GM23338 (cell line): ENCODE measurements around the gene SLC10A3. TPM values are rescaled to one million over a fixed set of nuclear protein-coding genes. Genes with fewer than 3 reads are reported as not detected.

Experiments used
- microRNA-seq: library from miRNA; unstranded; fragments of <30 nt; microRNA quantifications from one replicate; pipeline ENCODE4, GENCODE V29; 2017
- polyA plus RNA-seq: library from polyadenylated mRNA; unstranded; fragments of >200 nt; fragmentation: Nextera tagmentation; extraction: Ambion mirVana; gene quantifications from 2 replicates; pipeline ENCODE4 v1.2.1, GENCODE V29; 2016
- small RNA-seq: library from RNA; depleted of rRNA; stranded (forward); fragments of <200 nt; gene quantifications from one replicate; pipeline ENCODE3, GENCODE V24; 2014; ENCODE audit warnings: low replicate concordance
- total RNA-seq: library from RNA; depleted of rRNA; stranded (reverse); fragments of >200 nt; shearing (Covaris generic); gene quantifications from 2 replicates; pipeline ENCODE4 v1.2.3, GENCODE V29; 2014; rRNA removed

The SLC10A3 gene
- total and polyA plus RNA-seq, 2 experiments from 2014 or later: 7.6 to 17.6 TPM

Small RNAs within 50 kb of the gene (microRNA-seq; reads per million reads assigned to microRNA genes)
- not detected for gene MIR6858

Small RNAs within 50 kb of the gene (small RNA-seq; reads per million reads assigned to genes)
- gene MIR6858 (not detected), gene RN7SL697P (not detected)

Other genes starting within 250 kb of the SLC10A3 start
- gene OPN1MW3, start 233.0 kb downstream of the SLC10A3 start, total RNA-seq: not detected in 2 replicates
- not detected in 2 replicates for gene OPN1MW3, start 233.0 kb downstream of the SLC10A3 start, polyA plus RNA-seq
- not detected in 2 replicates for gene TEX28, start 195.5 kb downstream of the SLC10A3 start, total RNA-seq
- gene TEX28, start 195.5 kb downstream of the SLC10A3 start, polyA plus RNA-seq: not detected in 2 replicates
- not detected in 2 replicates for gene TKTL1, start 194.8 kb downstream of the SLC10A3 start, total RNA-seq
- not detected in 2 replicates for gene TKTL1, start 194.8 kb downstream of the SLC10A3 start, polyA plus RNA-seq
- 1,228 and 1,445 TPM in 2 replicates for gene FLNA, start 116.0 kb downstream of the SLC10A3 start, total RNA-seq
- 579 and 629 TPM in 2 replicates for gene FLNA, start 116.0 kb downstream of the SLC10A3 start, polyA plus RNA-seq
- gene EMD, start 111.3 kb downstream of the SLC10A3 start, total RNA-seq: 76.0 and 78.6 TPM in 2 replicates
- 74.2 and 78.3 TPM in 2 replicates for gene EMD, start 111.3 kb downstream of the SLC10A3 start, polyA plus RNA-seq
- gene RPL10, start 92.3 kb downstream of the SLC10A3 start, total RNA-seq: 3,338 and 4,929 TPM in 2 replicates
- 1,696 and 1,721 TPM in 2 replicates for gene RPL10, start 92.3 kb downstream of the SLC10A3 start, polyA plus RNA-seq
- 16.0 and 16.1 TPM in 2 replicates for gene DNASE1L1, start 81.4 kb downstream of the SLC10A3 start, total RNA-seq
- 3.3 and 4.1 TPM in 2 replicates for gene DNASE1L1, start 81.4 kb downstream of the SLC10A3 start, polyA plus RNA-seq
- gene TAFAZZIN, start 79.1 kb downstream of the SLC10A3 start, total RNA-seq: 36.0 and 43.3 TPM in 2 replicates
- gene TAFAZZIN, start 79.1 kb downstream of the SLC10A3 start, polyA plus RNA-seq: 24.1 and 26.1 TPM in 2 replicates
- 52.1 and 53.4 TPM in 2 replicates for gene ATP6AP1, start 62.0 kb downstream of the SLC10A3 start, total RNA-seq
- 37.7 and 39.4 TPM in 2 replicates for gene ATP6AP1, start 62.0 kb downstream of the SLC10A3 start, polyA plus RNA-seq
- gene GDI1, start 53.5 kb downstream of the SLC10A3 start, total RNA-seq: 95.9 and 96.1 TPM in 2 replicates
- 48.5 and 49.1 TPM in 2 replicates for gene GDI1, start 53.5 kb downstream of the SLC10A3 start, polyA plus RNA-seq
- gene FAM50A, start 46.5 kb downstream of the SLC10A3 start, total RNA-seq: 20.9 and 23.9 TPM in 2 replicates
- 77.6 and 91.3 TPM in 2 replicates for gene FAM50A, start 46.5 kb downstream of the SLC10A3 start, polyA plus RNA-seq
- 5.4 and 7.0 TPM in 2 replicates for gene PLXNA3, start 32.3 kb downstream of the SLC10A3 start, total RNA-seq
- gene PLXNA3, start 32.3 kb downstream of the SLC10A3 start, polyA plus RNA-seq: 2.7 and 4.1 TPM in 2 replicates
- 60.3 and 71.0 TPM in 2 replicates for gene LAGE3, start 11.3 kb downstream of the SLC10A3 start, total RNA-seq
- gene LAGE3, start 11.3 kb downstream of the SLC10A3 start, polyA plus RNA-seq: 76.5 and 84.5 TPM in 2 replicates
- gene UBL4A, start 4.0 kb downstream of the SLC10A3 start, total RNA-seq: 39.0 and 43.7 TPM in 2 replicates
- gene UBL4A, start 4.0 kb downstream of the SLC10A3 start, polyA plus RNA-seq: 15.2 and 15.6 TPM in 2 replicates
- 14.0 and 16.5 TPM in 2 replicates for gene FAM3A, start 25.6 kb upstream of the SLC10A3 start, total RNA-seq
- gene FAM3A, start 25.6 kb upstream of the SLC10A3 start, polyA plus RNA-seq: 11.8 and 12.0 TPM in 2 replicates
- 66.2 and 66.7 TPM in 2 replicates for gene G6PD, start 56.2 kb upstream of the SLC10A3 start, total RNA-seq
- 14.3 and 14.4 TPM in 2 replicates for gene G6PD, start 56.2 kb upstream of the SLC10A3 start, polyA plus RNA-seq
- 13.5 and 14.9 TPM in 2 replicates for gene IKBKG, start 57.0 kb upstream of the SLC10A3 start, total RNA-seq
- gene IKBKG, start 57.0 kb upstream of the SLC10A3 start, polyA plus RNA-seq: 11.5 and 12.6 TPM in 2 replicates
- not detected in 2 replicates for gene CTAG1A, start 94.5 kb upstream of the SLC10A3 start, total RNA-seq
- gene CTAG1A, start 94.5 kb upstream of the SLC10A3 start, polyA plus RNA-seq: not detected in 2 replicates
- gene CTAG1B, start 128.7 kb upstream of the SLC10A3 start, total RNA-seq: not detected in 2 replicates
- not detected in 2 replicates for gene CTAG1B, start 128.7 kb upstream of the SLC10A3 start, polyA plus RNA-seq
- gene CTAG2, start 162.9 kb upstream of the SLC10A3 start, total RNA-seq: 0.87 TPM in 1 of 2 replicates, not detected in the other
- not detected in 2 replicates for gene CTAG2, start 162.9 kb upstream of the SLC10A3 start, polyA plus RNA-seq